H1 (cell line): ENCODE measurements around the gene CEACAM6. TPM values are rescaled to one million over a fixed set of nuclear protein-coding genes. Genes with fewer than 3 reads are reported as not detected.

Experiments used
- CTCF ChIA-PET: fragments of 300-600 bp; sonication (Branson Sonifier 250); formaldehyde crosslinking; loops from one replicate; lab custom pipeline; 2021; ENCODE audit not compliant: partially characterized antibody; lab: Charles Lee
- POLR2A ChIA-PET: fragments of 300-600 bp; sonication (Branson Sonifier 250); formaldehyde crosslinking; loops from one replicate; lab custom pipeline; 2021; ENCODE audit warnings: inconsistent platforms; ENCODE audit not compliant: partially characterized antibody; lab: Charles Lee
- DNase-seq, 2 experiments: peaks; one replicate each; pipeline versions ENCODE4 v3.0.0 to v3.0.0-alpha.2; 2010 to 2022; ENCODE audit warnings: low spot score in 2 of 2, low read depth in 1 of 2, mixed read lengths in 1 of 2
- FAIRE-seq: peaks from 2 replicates; lab custom pipeline; 2011; peaks lifted over from hg19 to GRCh38; lab: Jason Lieb, UNC
- H2AFZ ChIP-seq: 2 replicates; pipeline ENCODE4 v1.8.1; 2012; ENCODE audit warnings: low read length, inconsistent platforms
- H2AK5ac ChIP-seq: 2 replicates; pipeline ENCODE4 v1.6.1; 2013; ENCODE audit warnings: low read depth, low read length
- H2BK120ac ChIP-seq: replicated peaks from 2 replicates; pipeline ENCODE3; 2013; ENCODE audit warnings: low read depth, low read length, inconsistent platforms
- H2BK12ac ChIP-seq: 2 replicates; pipeline ENCODE4 v1.6.1; 2013; ENCODE audit warnings: low read depth, low read length
- H2BK15ac ChIP-seq: 2 replicates; pipeline ENCODE4 v1.6.1; 2013; ENCODE audit warnings: low read length
- H2BK20ac ChIP-seq: 2 replicates; pipeline ENCODE4 v1.6.1; 2013; ENCODE audit warnings: low read length
- H2BK5ac ChIP-seq: 2 replicates; pipeline ENCODE4 v1.6.1; 2013; ENCODE audit warnings: low read depth, low read length
- H3K14ac ChIP-seq: 2 replicates; pipeline ENCODE4 v1.6.1; 2013; ENCODE audit warnings: inconsistent platforms; ENCODE audit not compliant: insufficient read length
- H3K18ac ChIP-seq: 2 replicates; pipeline ENCODE4 v1.6.1; 2013; ENCODE audit warnings: low read length; ENCODE audit errors: extremely low read depth
- H3K23ac ChIP-seq: 2 replicates; pipeline ENCODE4 v1.6.1; 2013; ENCODE audit warnings: inconsistent platforms; ENCODE audit not compliant: insufficient read length
- H3K23me2 ChIP-seq: 2 replicates; pipeline ENCODE4 v1.6.1; 2013; ENCODE audit warnings: low read depth, low read length
- H3K27ac ChIP-seq: 2 replicates; pipeline ENCODE4 v1.6.1; 2011; ENCODE audit warnings: low read depth, low read length, inconsistent platforms
- H3K27me3 ChIP-seq, 4 experiments: replicated peaks in 1 of 4; 1 replicate in 1 of 4; 2 replicates in 3 of 4; pipeline versions ENCODE4 v1.6.1 to v1.8.1; 2011 to 2013; ENCODE audit warnings: low read length in 3 of 4, mild to moderate bottlenecking in 3 of 4, inconsistent platforms in 2 of 4, mixed read lengths in 2 of 4, moderate library complexity in 1 of 4; ENCODE audit not compliant: control insufficient read depth in 3 of 4, insufficient read depth in 3 of 4; ENCODE audit errors: extremely low read depth in 1 of 4
- H3K36me3 ChIP-seq, 4 experiments: 2 replicates each; pipeline versions ENCODE4 v1.6.1 to v1.8.1; 2011 to 2013; ENCODE audit warnings: mild to moderate bottlenecking in 4 of 4, low read length in 3 of 4, moderate library complexity in 2 of 4, control low read depth in 1 of 4, inconsistent platforms in 1 of 4; ENCODE audit not compliant: insufficient read depth in 4 of 4, control insufficient read depth in 2 of 4
- H3K4ac ChIP-seq: replicated peaks from 2 replicates; pipeline ENCODE3; 2013; ENCODE audit warnings: low read length, low read depth, mixed read lengths, inconsistent platforms; ENCODE audit not compliant: insufficient read length
- H3K4me1 ChIP-seq, 4 experiments: replicated peaks in 1 of 4; 1 replicate in 1 of 4; 2 replicates in 3 of 4; pipeline versions ENCODE4 v1.6.1 to v1.8.1; 2011 to 2013; ENCODE audit warnings: low read length in 3 of 4, inconsistent platforms in 2 of 4, mixed read lengths in 1 of 4; ENCODE audit not compliant: insufficient read depth in 4 of 4, control insufficient read depth in 3 of 4
- H3K4me2 ChIP-seq, 2 experiments: 2 replicates each; pipeline versions ENCODE4 v1.6.1 to v1.8.1; 2011 to 2013; ENCODE audit warnings: low read depth in 2 of 2, low read length in 2 of 2, control low read depth in 1 of 2, inconsistent platforms in 1 of 2, mild to moderate bottlenecking in 1 of 2; ENCODE audit not compliant: insufficient read depth in 1 of 2
- H3K4me3 ChIP-seq, 4 experiments: fragments of 200-600, 300-600 bp in 1 of 4; sonication (generic), shearing (Covaris generic), sonication (Bioruptor Twin) in 1 of 4; 2 replicates each; pipeline versions ENCODE4 v1.5.1 to v1.8.1; 2011 to 2016; ENCODE audit warnings: low read length in 4 of 4, low read depth in 3 of 4, control low read depth in 2 of 4, inconsistent platforms in 2 of 4, mild to moderate bottlenecking in 2 of 4, mixed read lengths in 1 of 4, moderate library complexity in 1 of 4; ENCODE audit not compliant: insufficient read depth in 2 of 4; ENCODE audit errors: extremely low read depth in 1 of 4
- H3K56ac ChIP-seq: replicated peaks from 2 replicates; pipeline ENCODE3; 2013; ENCODE audit warnings: low read depth, mild to moderate bottlenecking, mixed read lengths, low read length, inconsistent platforms; ENCODE audit not compliant: insufficient read length
- H3K79me1 ChIP-seq: 2 replicates; pipeline ENCODE4 v1.6.1; 2013; ENCODE audit warnings: low read depth, low read length, control low read depth
- H3K79me2 ChIP-seq, 2 experiments: 2 replicates each; pipeline versions ENCODE4 v1.6.1 to v1.8.1; 2012 to 2013; ENCODE audit warnings: low read length in 2 of 2, mild to moderate bottlenecking in 2 of 2, inconsistent platforms in 1 of 2; ENCODE audit not compliant: insufficient read depth in 2 of 2, control insufficient read depth in 1 of 2
- H3K9ac ChIP-seq, 4 experiments: replicated peaks in 1 of 4; 1 replicate in 1 of 4; 2 replicates in 3 of 4; pipeline versions ENCODE4 v1.6.1 to v1.8.1; 2011 to 2013; ENCODE audit warnings: low read depth in 3 of 4, low read length in 3 of 4, control low read depth in 2 of 4, mild to moderate bottlenecking in 2 of 4, moderate library complexity in 2 of 4, inconsistent platforms in 1 of 4; ENCODE audit errors: extremely low read depth in 1 of 4
- H3K9me3 ChIP-seq, 2 experiments: 2 replicates each; pipeline versions ENCODE4 v1.6.1 to v1.8.1; 2012 to 2013; ENCODE audit warnings: mild to moderate bottlenecking in 2 of 2, moderate library complexity in 2 of 2, control low read depth in 1 of 2, inconsistent platforms in 1 of 2, low read depth in 1 of 2, low read length in 1 of 2, mixed read lengths in 1 of 2; ENCODE audit not compliant: insufficient read depth in 2 of 2
- H4K20me1 ChIP-seq, 2 experiments: replicated peaks in 1 of 2; 2 replicates each; pipeline versions ENCODE3 to v1.8.1; 2011 to 2013; ENCODE audit warnings: inconsistent platforms in 2 of 2, low read length in 2 of 2, mild to moderate bottlenecking in 1 of 2; ENCODE audit not compliant: insufficient read depth in 2 of 2, control insufficient read depth in 1 of 2
- H4K5ac ChIP-seq: 2 replicates; pipeline ENCODE4 v1.6.1; 2013; ENCODE audit warnings: low read length, low read depth, mixed read lengths, inconsistent platforms; ENCODE audit not compliant: insufficient read length
- H4K8ac ChIP-seq: 2 replicates; pipeline ENCODE4 v1.8.0; 2013; ENCODE audit warnings: mild to moderate bottlenecking, moderate library complexity, low read length, inconsistent platforms; ENCODE audit not compliant: insufficient read depth; ENCODE audit errors: extremely low read depth
- H4K91ac ChIP-seq: replicated peaks from 2 replicates; pipeline ENCODE3; 2013; ENCODE audit warnings: low read length, mixed read lengths, inconsistent platforms; ENCODE audit not compliant: insufficient read length
- ASH2L ChIP-seq: fragments of 200-600, 300-600 bp; sonication (generic); IDR thresholded peaks from one replicate; pipeline ENCODE4 v1.7.1; 2017; ENCODE audit warnings: low read length
- CBX8 ChIP-seq: fragments of 300-800, 300-1000 bp; sonication (generic); IDR thresholded peaks from 2 replicates; pipeline ENCODE4 v1.7.1; 2016; ENCODE audit warnings: low read depth, low read length, borderline replicate concordance
- CHD1 ChIP-seq: IDR thresholded peaks from 2 replicates; pipeline ENCODE4 v1.6.1; 2012; ENCODE audit warnings: low read depth, low read length, improper control_type of control experiment
- FOSL1 ChIP-seq: IDR thresholded peaks from 2 replicates; pipeline ENCODE4 v1.6.1; 2011; ENCODE audit warnings: mild to moderate bottlenecking, low read depth, low read length, moderate library complexity; ENCODE audit not compliant: insufficient read depth
- GABPA ChIP-seq: IDR thresholded peaks from 2 replicates; pipeline ENCODE4 v1.6.1; 2011; ENCODE audit warnings: mild to moderate bottlenecking, low read length, moderate library complexity, borderline replicate concordance; ENCODE audit not compliant: insufficient read depth
- GTF2F1 ChIP-seq: IDR thresholded peaks from 2 replicates; pipeline ENCODE4 v1.6.1; 2012; ENCODE audit warnings: low read depth, low read length, improper control_type of control experiment, borderline replicate concordance
- HDAC2 ChIP-seq, 2 experiments: fragments of 300-600 bp in 1 of 2; sonication (generic) in 1 of 2; IDR thresholded peaks; 2 replicates each; pipeline ENCODE4 v1.6.1; 2011 to 2012; ENCODE audit warnings: low read depth in 2 of 2, low read length in 2 of 2, mild to moderate bottlenecking in 2 of 2, moderate library complexity in 2 of 2, borderline replicate concordance in 1 of 2, inconsistent platforms in 1 of 2
- KDM4A ChIP-seq: IDR thresholded peaks from one replicate; pipeline ENCODE4 v1.7.1; 2012; ENCODE audit warnings: low read depth, mild to moderate bottlenecking, moderate library complexity, low read length, inconsistent platforms; ENCODE audit not compliant: severe bottlenecking
- SIN3A ChIP-seq, 2 experiments: IDR thresholded peaks in 1 of 2; conservative IDR thresholded peaks in 1 of 2; 2 replicates each; pipeline ENCODE4 v1.6.1; 2011 to 2012; ENCODE audit warnings: low read length in 2 of 2, improper control_type of control experiment in 1 of 2, low read depth in 1 of 2, mild to moderate bottlenecking in 1 of 2
- SP1 ChIP-seq: IDR thresholded peaks from 2 replicates; pipeline ENCODE4 v1.6.1; 2011; ENCODE audit warnings: low read depth, low read length
- TAF1 ChIP-seq: IDR thresholded peaks from 2 replicates; pipeline ENCODE4 v1.6.1; 2011; ENCODE audit warnings: mild to moderate bottlenecking, low read depth, low read length
- TAF7 ChIP-seq: optimal IDR thresholded peaks from 2 replicates; pipeline ENCODE3; 2011; ENCODE audit warnings: low read depth, mild to moderate bottlenecking, inconsistent platforms, low read length, moderate library complexity, borderline replicate concordance
- WGBS, 2 experiments: shearing (Covaris generic) in 1 of 2; methylation state at CpG; one replicate each; pipeline versions ENCODE4 v1.1.6 to v1.1.7; 2013 to 2015; ENCODE audit warnings: low lambda C conversion rate in 2 of 2, mixed read lengths in 2 of 2, inconsistent platforms in 1 of 2, low coverage in 1 of 2, missing lambda C conversion rate in 1 of 2; ENCODE audit not compliant: insufficient replicate concordance in 2 of 2, insufficient coverage in 1 of 2, insufficient read length in 1 of 2; ENCODE audit errors: extremely low coverage in 1 of 2, missing lambda C conversion rate in 1 of 2; 5-methylcytosine and 5-hydroxymethylcytosine counted together
- polyA plus RNA-seq, 7 experiments: library from polyadenylated mRNA; depleted of rRNA in 3 of 7; stranded (reverse) in 5 of 7; unstranded in 2 of 7; fragments of >200 nt in 5 of 7; fragments of 200-250 nt in 2 of 7; gene quantifications; 1 replicate in 5 of 7; 2 replicates in 1 of 7; 4 replicates in 1 of 7; pipeline versions ENCODE4 v1.2.1 to v1.2.3, GENCODE V29; 2011 to 2013; ENCODE audit warnings: missing spikeins in 2 of 7, mixed read lengths in 2 of 7
- total RNA-seq: library from RNA; stranded (reverse); fragmentation: NEBNext Ultra II Directional; extraction: Animal tissue kit (Norgen Biotek cat#: 25700); gene quantifications from 2 replicates; pipeline ENCODE4 v1.2.1, GENCODE V29; 2021
- TF ChIP-seq, protein P1 (sequence below): IDR thresholded peaks from 2 replicates; pipeline ENCODE4 v1.6.1; 2011; ENCODE audit warnings: low read length, improper control_type of control experiment

CEACAM6 gene
- total and polyA plus RNA-seq, 2 of the 8 experiments (the other 6 are each of a cell fraction or from before 2014, with no cell fraction given): not detected

DNA sequence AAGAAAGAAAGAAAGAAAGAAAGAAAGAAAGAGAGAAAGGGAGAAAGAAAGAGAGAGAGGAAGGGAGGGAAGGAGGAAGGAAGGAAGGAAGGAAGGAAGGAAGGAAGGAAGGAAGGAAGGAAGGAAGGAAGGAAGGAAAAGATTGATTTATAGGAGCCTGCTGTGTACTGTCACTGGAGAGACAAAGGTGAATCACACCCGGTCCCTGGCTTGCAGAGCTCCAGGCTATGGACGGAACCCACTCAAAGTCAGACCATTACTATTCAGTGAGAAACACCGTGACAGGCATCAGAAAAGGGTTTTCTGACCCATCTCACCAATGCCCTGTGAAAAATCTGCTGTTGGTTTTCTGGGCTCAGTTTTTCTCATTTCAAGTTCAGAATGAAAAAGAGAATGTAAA lies 7.3 kb upstream of the CEACAM6 start:
- Histone ChIP-seq H3K4me2 (no peak overlapping the region), H3K23ac (no peak overlapping the region), H3K9me3 (peaks cover 35 to 80% of the 10 kb centered on the region in 2 experiments), H2BK15ac (no peak overlapping the region), H3K18ac (no peak overlapping the region), H3K4me1 (no peaks in the 10 kb centered on the region), H4K20me1 (no peaks in the 10 kb centered on the region), H2BK12ac (no peak overlapping the region), H3K79me2 (no peaks in the 10 kb centered on the region), H4K8ac (no peak overlapping the region), H3K27me3 (no peaks in the 10 kb centered on the region), H3K23me2 (no peaks in the 10 kb centered on the region), H3K56ac (no peak overlapping the region), H3K4me3 (no peak overlapping the region), H3K4ac (no peak overlapping the region), H3K36me3 (no peaks in the 10 kb centered on the region), H3K14ac (no peak overlapping the region), H4K5ac (no peak overlapping the region), H3K9ac (no peak overlapping the region), H3K79me1 (no peaks in the 10 kb centered on the region), H3K27ac (no peak overlapping the region), H2BK120ac (no peak overlapping the region), H2AFZ (no peak overlapping the region), H4K91ac (no peak overlapping the region), H2BK20ac (no peak overlapping the region), H2AK5ac (no peak overlapping the region), H2BK5ac (no peak overlapping the region)
- POLR2A ChIA-PET: no interaction called here
- no peak for DNase-seq
- CTCF ChIA-PET: interaction anchor here (0.6 to 1.0 kb wide), 2 partner anchors 47 to 112 kb away, joined by 3 read pairs; no protein-coding TSS in a partner anchor
- FAIRE-seq: no peak
- 69% methylated on average over 3 of the region's 3 CpGs; no CpG with 5 or more reads in 1 of the 2 experiments for WGBS, 2 experiments
- TF ChIP-seq TAF7: no peak
- TF ChIP-seq, protein P1, sequence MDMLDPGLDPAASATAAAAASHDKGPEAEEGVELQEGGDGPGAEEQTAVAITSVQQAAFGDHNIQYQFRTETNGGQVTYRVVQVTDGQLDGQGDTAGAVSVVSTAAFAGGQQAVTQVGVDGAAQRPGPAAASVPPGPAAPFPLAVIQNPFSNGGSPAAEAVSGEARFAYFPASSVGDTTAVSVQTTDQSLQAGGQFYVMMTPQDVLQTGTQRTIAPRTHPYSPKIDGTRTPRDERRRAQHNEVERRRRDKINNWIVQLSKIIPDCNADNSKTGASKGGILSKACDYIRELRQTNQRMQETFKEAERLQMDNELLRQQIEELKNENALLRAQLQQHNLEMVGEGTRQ: no peak
- no peak for TF ChIP-seq FOSL1
- no peak for TF ChIP-seq GTF2F1
- TF ChIP-seq HDAC2 (IDR thresholded peaks at IDR 0.05; ENCODE audit: borderline replicate concordance in 1 of 2, low read depth in 2 of 2, low read length in 2 of 2): no peak
- no peak for TF ChIP-seq ASH2L
- TF ChIP-seq TAF1: no peak
- no peak for TF ChIP-seq GABPA
- TF ChIP-seq SP1: no peak
- no peak for TF ChIP-seq CBX8
- TF ChIP-seq KDM4A: no peak
- no peak for TF ChIP-seq CHD1
- no peak for TF ChIP-seq SIN3A (conservative IDR thresholded peaks at IDR 0.05 in 1 of 2, IDR thresholded peaks at IDR 0.05 in 1 of 2; ENCODE audit: low read depth in 1 of 2, low read length in 2 of 2)
